ENCODE measurements around the gene LDB2.
"Not testable (repeated sequence)": the region's sequence is repeated elsewhere in the genome, so short reads cannot be mapped to it uniquely, and the experiment has no call there.

Gene LDB2

DNA sequence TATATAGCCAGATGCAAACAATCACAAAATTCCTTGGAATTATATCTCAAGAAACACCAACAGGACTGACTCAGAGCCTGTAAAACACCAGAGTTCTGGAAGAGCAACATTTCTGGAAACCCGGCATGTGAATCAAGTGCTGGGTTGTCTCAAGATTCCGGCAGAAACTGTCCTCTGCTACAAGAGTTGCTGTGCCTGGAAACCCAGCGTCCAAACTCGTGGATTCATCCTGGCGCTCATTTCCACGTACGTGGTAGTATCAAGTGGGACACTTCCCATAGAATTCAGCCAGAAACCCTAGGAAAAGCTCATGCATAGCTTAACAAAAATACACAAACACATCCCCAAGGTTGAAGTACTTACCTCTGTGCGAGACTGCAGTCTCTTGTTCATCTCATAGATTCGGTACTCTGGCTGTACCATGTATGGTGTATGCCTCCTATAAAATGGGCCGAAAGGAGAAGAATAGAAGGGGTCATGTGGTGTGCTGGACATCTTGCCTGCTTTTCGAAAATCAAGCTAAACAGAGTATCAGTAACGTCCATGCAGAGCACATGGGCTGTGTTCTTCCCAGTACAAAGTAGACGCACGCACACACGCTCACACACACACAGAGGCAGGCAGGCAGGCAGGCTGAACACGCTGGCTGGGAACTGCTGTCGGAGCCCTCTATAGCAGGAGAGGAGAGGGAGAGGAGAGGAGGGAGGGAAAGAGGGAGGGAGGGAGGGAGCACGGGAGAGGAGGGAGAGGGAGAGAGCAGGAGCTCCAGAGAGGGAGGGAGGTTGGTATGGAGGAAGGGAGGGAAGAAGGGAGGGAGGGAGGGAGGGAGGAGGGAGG is at the start of gene LDB2:
LDB2 (minus strand) TSS at position 655 of the 837 bp plus-strand sequence.
- no peak for DNase-seq

GRCh38 chr4:16942491-16942890 is 44.0 kb upstream of the LDB2 start:
- DNase-seq = no peak

DNA sequence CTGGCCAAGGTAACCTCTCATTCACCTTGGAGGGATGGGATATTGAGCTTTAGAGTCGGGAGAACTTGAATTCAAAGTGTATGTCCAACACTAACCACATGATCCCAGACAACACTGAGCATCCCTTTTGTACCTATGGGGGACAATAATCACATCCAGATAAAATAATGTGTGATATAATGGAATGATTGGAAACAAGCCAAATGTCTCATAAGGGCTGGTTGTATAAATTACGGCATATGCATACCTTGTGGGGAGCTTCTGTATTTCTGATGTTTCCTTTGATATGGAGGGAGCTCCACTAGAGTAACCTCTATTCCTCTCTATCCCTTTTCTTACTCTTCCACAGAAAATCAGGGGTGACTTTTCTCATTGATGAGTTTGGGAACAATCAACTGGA is 40.7 kb upstream of the LDB2 start:
- no peak for DNase-seq

GRCh38 chr4:16938512-16939040 is 40.1 kb upstream of the LDB2 start:
- DNase-seq = no peak

GRCh38 chr4:16931339-16932305 is 33.2 kb upstream of the LDB2 start:
- DNase-seq = no peak

DNA sequence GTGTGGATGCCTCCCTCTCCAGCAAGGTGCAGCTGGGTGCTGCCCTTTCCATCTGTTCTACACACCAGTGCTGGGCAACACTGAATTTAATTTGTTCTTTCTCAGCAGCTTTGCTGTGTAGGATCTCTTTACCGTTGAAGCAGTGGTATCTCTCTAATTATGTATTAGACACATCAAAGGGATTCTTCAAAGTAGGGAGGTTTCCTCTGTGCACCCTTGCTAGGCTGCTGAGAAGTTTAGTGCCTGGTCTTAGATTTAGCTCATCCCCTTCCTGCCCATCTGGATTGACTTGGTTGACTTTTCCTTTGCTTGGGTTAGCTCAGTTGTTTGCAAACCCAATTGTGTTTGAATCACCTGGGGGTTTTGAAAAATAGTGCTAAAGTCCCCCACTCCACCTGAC is 27.8 kb upstream of the LDB2 start:
- DNase-seq = no peak

GRCh38 chr4:16918716-16919115 is 20.3 kb upstream of the LDB2 start:
- DNase-seq = not testable (repeated sequence)

GRCh38 chr4:16916719-16917337 is 18.4 kb upstream of the LDB2 start:
- peak; percentile 73 to 82 for DNase-seq

DNA sequence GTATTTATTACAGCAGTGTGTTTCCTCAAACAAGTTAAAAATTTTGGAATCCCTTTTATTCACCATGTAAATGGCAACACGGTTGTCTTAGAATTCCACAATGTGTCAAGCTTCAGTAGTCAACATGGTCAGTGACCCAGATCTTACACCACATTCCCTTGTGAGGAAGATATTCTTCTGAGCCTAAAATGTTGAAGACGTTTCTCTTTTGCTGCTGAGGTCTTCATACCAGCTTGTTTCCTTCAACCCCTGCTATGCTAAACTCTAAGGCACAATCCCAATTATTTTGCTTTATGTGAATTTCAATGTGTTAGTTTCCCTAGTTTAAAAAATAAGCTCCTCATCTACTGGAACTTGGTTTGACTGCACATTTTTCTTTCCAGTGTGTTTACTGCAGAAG is 17.6 kb upstream of the LDB2 start:
- no peak for DNase-seq

GRCh38 chr4:16914208-16914607 is 15.8 kb upstream of the LDB2 start:
- no peak for DNase-seq

DNA sequence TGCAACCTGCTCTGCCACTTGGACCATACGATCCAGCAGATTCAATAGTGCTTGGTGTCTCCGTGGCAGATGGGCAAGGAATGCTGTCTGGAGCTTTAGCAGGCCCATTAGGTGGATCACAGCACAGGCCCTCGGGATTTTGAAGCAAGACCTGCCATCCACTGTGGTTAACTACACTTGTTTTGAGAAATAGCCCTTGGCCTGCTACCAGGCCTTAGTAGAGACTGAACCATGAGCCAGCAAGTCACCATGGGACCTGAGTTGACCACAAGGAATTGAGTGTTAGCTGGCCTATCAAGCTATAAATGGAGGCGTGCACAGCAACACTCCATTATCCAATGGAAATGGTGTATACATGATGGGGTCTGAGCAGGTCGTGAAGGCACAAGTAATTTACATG is 14.5 kb upstream of the LDB2 start:
- no peak for DNase-seq

GRCh38 chr4:16909281-16909680 is 10.8 kb upstream of the LDB2 start:
- no peak for DNase-seq

DNA sequence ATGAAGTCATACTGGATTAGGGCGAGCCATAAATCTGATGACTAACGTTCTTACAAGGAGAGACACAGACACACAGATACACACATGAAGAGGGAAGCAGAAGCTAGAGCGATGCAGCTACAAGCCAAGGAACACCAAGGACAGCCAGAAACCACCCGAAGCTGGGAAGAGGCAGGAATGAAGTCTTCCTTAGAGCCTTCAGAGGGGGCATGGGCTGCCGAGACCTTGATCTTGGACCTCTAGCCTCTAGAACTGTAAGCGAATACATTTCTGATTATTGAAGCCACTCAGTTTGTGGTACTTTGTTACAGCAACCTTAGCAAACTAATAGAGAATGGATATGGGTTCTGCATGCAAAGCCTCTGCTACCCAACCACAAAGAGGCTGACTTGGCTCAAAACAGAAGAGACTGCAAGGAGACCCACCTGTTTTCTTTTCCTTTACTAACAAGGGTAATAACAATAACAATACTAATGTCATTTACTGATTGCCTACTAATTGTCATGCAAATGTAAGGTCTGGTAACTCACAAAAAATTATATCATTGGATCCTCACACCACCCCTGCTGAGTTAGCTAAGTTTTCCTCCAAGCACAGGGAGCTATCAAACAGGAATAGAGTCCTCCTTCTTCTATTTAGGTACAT is 10.1 kb upstream of the LDB2 start:
- DNase-seq = no peak

- DNase-seq = no peak
Measured at GRCh38 chr4:16900325-16900724, 1.9 kb upstream of the LDB2 start.

- no peak for DNase-seq
Measured at GRCh38 chr4:16896881-16897750, 1.3 kb downstream of the LDB2 start.

- no peak for DNase-seq
Measured at GRCh38 chr4:16894406-16894805, 4.0 kb downstream of the LDB2 start.

DNA sequence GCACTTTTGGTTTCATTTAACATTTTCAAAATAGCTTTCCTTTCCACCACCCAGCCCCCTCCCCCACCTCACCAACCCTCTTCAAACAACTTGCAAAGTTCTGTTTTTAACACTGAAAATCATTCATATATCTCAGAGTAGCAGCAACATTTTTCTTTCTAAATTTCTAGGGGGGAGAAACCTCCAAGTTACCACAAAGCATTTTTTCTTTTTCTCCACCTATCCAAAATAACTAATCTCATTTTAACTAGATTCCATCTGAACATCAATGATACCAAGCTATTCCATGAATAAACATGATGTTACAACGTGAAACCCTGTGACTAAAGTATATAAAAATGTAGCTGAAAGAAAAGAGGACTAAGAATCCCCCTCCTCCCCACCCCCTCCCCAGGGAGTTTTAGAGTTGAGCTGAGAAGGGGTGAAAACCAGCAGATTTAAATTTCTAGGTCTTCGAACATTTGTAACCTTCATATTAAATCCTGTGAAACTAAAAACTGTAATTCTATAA is 5.2 kb downstream of the LDB2 start:
- DNase-seq = no peak

DNA sequence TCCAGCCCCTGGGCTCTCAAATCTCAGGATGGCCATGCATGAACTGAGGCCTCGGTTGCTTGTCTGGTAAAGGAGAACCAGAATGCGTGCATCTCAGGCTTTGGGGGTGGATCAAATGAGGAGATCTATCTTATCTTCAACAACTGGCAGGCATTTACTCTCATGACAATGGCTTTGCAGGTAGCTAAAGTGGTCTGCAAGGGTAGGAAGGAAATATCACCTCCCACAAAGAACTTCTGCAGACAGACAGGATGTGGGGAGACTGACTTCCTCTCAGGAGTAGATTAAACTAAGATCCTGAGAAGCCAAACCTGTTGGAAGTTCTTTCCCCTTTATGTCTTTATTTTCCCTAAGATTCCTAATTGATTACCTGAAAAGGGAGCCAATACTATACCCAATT is 7.8 kb downstream of the LDB2 start:
- DNase-seq = no peak

DNA sequence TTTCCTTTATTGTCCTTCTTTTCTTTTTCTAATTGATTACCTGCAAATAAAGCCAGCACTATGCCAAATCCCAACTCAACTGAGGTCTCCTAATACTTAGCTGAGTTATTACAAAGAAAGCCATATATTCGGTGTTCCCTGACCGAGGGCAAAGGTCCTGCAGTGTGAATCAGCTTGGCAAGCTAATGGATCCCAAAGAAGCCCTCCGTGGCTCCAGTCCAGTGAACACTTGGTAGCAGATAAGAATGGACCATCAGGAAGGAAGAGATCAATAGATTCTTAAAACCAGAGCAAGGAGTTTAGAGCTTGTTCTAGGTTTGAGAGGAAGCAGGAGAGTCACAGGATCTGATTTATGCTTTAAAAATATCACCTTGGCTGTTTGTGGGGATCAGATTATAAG is 8.5 kb downstream of the LDB2 start:
- DNase-seq = no peak

- no peak for DNase-seq
Measured at GRCh38 chr4:16887887-16888286, 10.6 kb downstream of the LDB2 start.
